Right lobe of liver (tissue), 6 donors: ENCODE results near the gene LIMCH1. TPM values are rescaled to one million over a fixed set of nuclear protein-coding genes. Genes with fewer than 3 reads are reported as not detected.

ENCODE experiments used
- ATAC-seq, 4 donors: fragments of 200-7000 bp; cut with Tn5 transposase; one replicate each; pipeline ENCODE4 v1.9.1; 2020; ENCODE audit warnings: mild to moderate bottlenecking in 4 of 4, moderate library complexity in 4 of 4
- DNase-seq, 3 donors: peaks; one replicate each; pipeline ENCODE4 v3.0.0-alpha.2; 2020
- H3K27ac ChIP-seq, 3 donors: fragments of 200-600 bp; one replicate each; pipeline ENCODE4 v1.8.0; 2022
- H3K27me3 ChIP-seq, 2 donors: fragments of 200-600 bp; one replicate each; pipeline ENCODE4 v1.8.0; 2022
- H3K36me3 ChIP-seq, 4 donors: fragments of 200-600 bp; sonication (generic) in 1 of 4; one replicate each; pipeline versions ENCODE4 v1.5.1 to v1.8.0; 2017 to 2022; ENCODE audit warnings: control low read depth in 1 of 4
- H3K4me1 ChIP-seq, 4 donors: fragments of 200-600 bp; sonication (generic) in 1 of 4; one replicate each; pipeline versions ENCODE4 v1.5.1 to v1.8.0; 2017 to 2022; ENCODE audit warnings: control low read depth in 1 of 4
- H3K4me3 ChIP-seq, 3 donors: fragments of 200-600 bp; one replicate each; pipeline ENCODE4 v1.8.0; 2022
- H3K9me3 ChIP-seq, 4 donors: fragments of 200-600 bp; sonication (generic) in 1 of 4; one replicate each; pipeline versions ENCODE4 v1.5.1 to v1.8.0; 2017 to 2022; ENCODE audit warnings: control low read depth in 1 of 4
- CTCF ChIP-seq, 4 donors: fragments of 200-600 bp in 3 of 4; fragments of 450-650 bp in 1 of 4; IDR thresholded peaks; one replicate each; pipeline versions ENCODE4 v1.5.1 to v1.8.0; 2016 to 2022; ENCODE audit warnings: antibody characterized with exemption in 4 of 4, mild to moderate bottlenecking in 2 of 4
- POLR2A ChIP-seq: fragments of 450-650 bp; IDR thresholded peaks from one replicate; pipeline ENCODE4 v1.6.1; 2017; ENCODE audit warnings: antibody characterized with exemption, mild to moderate bottlenecking
- WGBS: methylation state at CpG from one replicate; pipeline ENCODE4 v1.1.6; 2018; ENCODE audit warnings: low coverage, low lambda C conversion rate; ENCODE audit not compliant: insufficient coverage; ENCODE audit errors: missing lambda C conversion rate; 5-methylcytosine and 5-hydroxymethylcytosine counted together
- intact Hi-C, 2 donors: fragments of 100-400 bp; cut with DNase I; formaldehyde crosslinking; loops; one replicate each; pipeline versions ENCODE4 v1.11.2 to v1.14.1; 2022
- total RNA-seq, 6 experiments: library from RNA; depleted of rRNA in 2 of 6; stranded (reverse); fragments of >200 nt in 2 of 6; fragmentation: NEBNext Ultra II Directional in 3 of 6; extraction: Animal tissue kit (Norgen Biotek cat#: 25700) in 3 of 6; gene quantifications; one replicate each; pipeline versions ENCODE4 v1.1.0 to v1.2.4, GENCODE V29; 2016 to 2023
- donor health status: DM: no; HTN: yes; CAD: no.
- donor health status: DM: no; HTN: no; CAD: no.
- donor health status: DM: no; HTN: no; CAD: no.
- donor health status: DM: no; HTN: yes; CAD: no.
- donor health status: DM: no; HTN: yes; CAD: no.

The LIMCH1 gene
- total RNA-seq, 6 experiments from 2014 or later = 8.3 to 26.9 (median 12.9) TPM

GRCh38 chr4:41658163-41658562, 120.2 kb downstream of the LIMCH1 start:
- no peak for ATAC-seq
- 45% methylated on average over 4 of the region's 4 CpGs for WGBS
- Histone ChIP-seq H3K9me3 (no peaks in the 10 kb centered on the region), H3K27me3 (no peaks in the 10 kb centered on the region), H3K4me3 (no peak overlapping the region), H3K27ac (no peak overlapping the region), H3K36me3 (no peaks in the 10 kb centered on the region), H3K4me1 (no peaks in the 10 kb centered on the region)
- no peak for DNase-seq
- TF ChIP-seq CTCF (IDR thresholded peaks at IDR 0.05) (no peak), POLR2A (no peak)
- intact Hi-C loops = no loop called here

DNA sequence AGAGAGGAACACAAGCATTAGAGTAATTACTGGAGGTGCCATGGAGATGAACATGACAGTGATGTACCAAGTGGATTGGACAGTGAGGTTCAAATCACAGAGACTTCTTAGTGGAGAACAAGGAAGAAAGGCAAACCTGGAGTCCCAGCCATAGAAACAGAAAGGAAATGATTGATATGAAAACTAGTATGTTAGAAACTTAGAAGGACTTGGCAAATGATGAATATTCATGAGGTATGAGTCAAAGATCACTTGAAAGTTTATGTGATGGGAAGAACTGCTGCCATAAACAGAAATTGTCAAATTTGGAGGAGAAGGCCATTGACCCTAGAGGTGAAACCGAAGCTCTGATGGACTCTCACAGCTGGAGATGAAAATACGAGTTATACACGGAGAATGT, 122.4 kb downstream of the LIMCH1 start:
- no peak for TF ChIP-seq POLR2A
- no peak for TF ChIP-seq CTCF (IDR thresholded peaks at IDR 0.05)
- H3K27ac ChIP-seq = no peak overlapping the region
- DNase-seq (no peak), ATAC-seq (no peak)
- no peaks in the 10 kb centered on the region for H3K9me3 ChIP-seq
- intact Hi-C loops = loop anchor here in 1 of 2 donors (5.0 kb wide), 1 partner anchor 383 kb away; no protein-coding TSS in a partner anchor
- H3K36me3 ChIP-seq = no peaks in the 10 kb centered on the region
- WGBS = 84% methylated on average over 3 of the region's 3 CpGs
- H3K4me1 ChIP-seq = no peaks in the 10 kb centered on the region
- no peak overlapping the region for H3K4me3 ChIP-seq
- H3K27me3 ChIP-seq = no peaks in the 10 kb centered on the region

GRCh38 chr4:41661442-41662076, 123.6 kb downstream of the LIMCH1 start:
- intact Hi-C loops = loop anchor here in 1 of 2 donors (5.0 kb wide), 1 partner anchor 384 kb away; no protein-coding TSS in a partner anchor
- TF ChIP-seq POLR2A (no peak), CTCF (IDR thresholded peaks at IDR 0.05) (peak; percentile 85 to 98 (median 95))

GRCh38 chr4:41665636-41666207, 127.8 kb downstream of the LIMCH1 start:
- Histone ChIP-seq H3K27me3 (no peaks in the 10 kb centered on the region), H3K4me3 (no peak overlapping the region), H3K36me3 (no peaks in the 10 kb centered on the region), H3K4me1 (peaks cover 0 to 14% (median 5%) of the 10 kb centered on the region in 4 donors), H3K9me3 (no peaks in the 10 kb centered on the region), H3K27ac (no peak overlapping the region)
- ATAC-seq (no peak), DNase-seq (no peak)
- intact Hi-C loops = no loop called here
- no peak for TF ChIP-seq CTCF (IDR thresholded peaks at IDR 0.05)
- TF ChIP-seq POLR2A = no peak
- 50% methylated on average over 3 of the region's 3 CpGs for WGBS

More at GRCh38 chr4:41661442-41662076, 123.6 kb downstream of the LIMCH1 start:
- WGBS = 46% methylated on average over 7 of the region's 7 CpGs
- Histone ChIP-seq H3K9me3 (no peaks in the 10 kb centered on the region), H3K4me3 (no peak overlapping the region), H3K4me1 (no peaks in the 10 kb centered on the region), H3K36me3 (no peaks in the 10 kb centered on the region), H3K27me3 (no peaks in the 10 kb centered on the region), H3K27ac (no peak overlapping the region)
- peak in 2 of 3 donors; percentile 40 to 57 for DNase-seq
- peak; percentile 90 to 95 (median 92) for ATAC-seq
